Measurements from ENCODE around the gene ATG12.

Gene ATG12

GRCh38 chr5:115795700-115796099 lies 45.7 kb downstream of the ATG12 start:
- DNase-seq (ENCODE audit: low read depth), result no peak
- TF ChIP-seq CTCF (IDR thresholded peaks at IDR 0.05; ENCODE audit: low read length, missing control alignments), result no peak
- no peak overlapping the region for H3K4me3 ChIP-seq (replicated peaks; ENCODE audit: low read depth, low read length)

- DNase-seq (ENCODE audit: low read depth), result no peak
- TF ChIP-seq CTCF (IDR thresholded peaks at IDR 0.05; ENCODE audit: low read length, missing control alignments), result no peak
- H3K4me3 ChIP-seq (replicated peaks; ENCODE audit: low read depth, low read length), result no peak overlapping the region
These were observed 52.9 kb downstream of the ATG12 start for GRCh38 chr5:115788440-115788839.

- no peak for DNase-seq (ENCODE audit: low read depth)
- no peak for TF ChIP-seq CTCF (IDR thresholded peaks at IDR 0.05; ENCODE audit: low read length, missing control alignments)
- H3K4me3 ChIP-seq (replicated peaks; ENCODE audit: low read depth, low read length), result no peak overlapping the region
These were observed 53.9 kb downstream of the ATG12 start for GRCh38 chr5:115787426-115787825.

- no peak for TF ChIP-seq CTCF (IDR thresholded peaks at IDR 0.05; ENCODE audit: low read length, missing control alignments)
- no peak for DNase-seq (ENCODE audit: low read depth)
- no peak overlapping the region for H3K4me3 ChIP-seq (replicated peaks; ENCODE audit: low read depth, low read length)
These were observed 55.8 kb downstream of the ATG12 start for GRCh38 chr5:115785381-115786065.

- no peak for TF ChIP-seq CTCF (IDR thresholded peaks at IDR 0.05; ENCODE audit: low read length, missing control alignments)
- DNase-seq (ENCODE audit: low read depth), result no peak
- no peak overlapping the region for H3K4me3 ChIP-seq (replicated peaks; ENCODE audit: low read depth, low read length)
These were observed 62.9 kb downstream of the ATG12 start for GRCh38 chr5:115778417-115778816.
